Osteoblast (primary cell): ENCODE results near the gene ZNF710. TPM values are rescaled to one million over a fixed set of nuclear protein-coding genes. Genes with fewer than 3 reads are reported as not detected.

Experiments used
- DNase-seq: peaks from one replicate; pipeline ENCODE4 v3.0.0; 2011; ENCODE audit warnings: low spot score, mixed read lengths; ENCODE audit not compliant: insufficient read length; ENCODE audit errors: missing footprints
- H2AFZ ChIP-seq: 2 replicates; pipeline ENCODE4 v1.6.0; 2011; ENCODE audit warnings: mild to moderate bottlenecking, low read length
- H3K27ac ChIP-seq: 2 replicates; pipeline ENCODE4 v1.5.1; 2011; ENCODE audit warnings: mild to moderate bottlenecking, low read depth, low read length, moderate library complexity
- H3K27me3 ChIP-seq: 2 replicates; pipeline ENCODE4 v1.6.0; 2012; ENCODE audit warnings: mild to moderate bottlenecking, control low read depth, inconsistent platforms, low read length, moderate library complexity; ENCODE audit not compliant: insufficient read depth
- H3K36me3 ChIP-seq: 2 replicates; pipeline ENCODE4 v1.5.1; 2011; ENCODE audit warnings: mild to moderate bottlenecking, low read length, control low read depth, moderate library complexity; ENCODE audit not compliant: insufficient read depth
- H3K4me1 ChIP-seq: 2 replicates; pipeline ENCODE4 v1.5.1; 2011; ENCODE audit warnings: mild to moderate bottlenecking, low read length, control low read depth, moderate library complexity; ENCODE audit not compliant: insufficient read depth
- H3K4me2 ChIP-seq: 2 replicates; pipeline ENCODE4 v1.6.0; 2011; ENCODE audit warnings: mild to moderate bottlenecking, low read length; ENCODE audit not compliant: insufficient read depth
- H3K4me3 ChIP-seq: fragments of 200-600 bp; sonication (generic); 3 replicates; pipeline ENCODE4 v1.5.1; 2012; ENCODE audit warnings: mild to moderate bottlenecking, low read length, inconsistent platforms; ENCODE audit not compliant: insufficient read depth
- H3K79me2 ChIP-seq: 2 replicates; pipeline ENCODE4 v1.6.0; 2012; ENCODE audit warnings: mild to moderate bottlenecking, low read length, control low read depth, inconsistent platforms; ENCODE audit not compliant: insufficient read depth
- H3K9me3 ChIP-seq: 2 replicates; pipeline ENCODE4 v1.5.1; 2011; ENCODE audit warnings: low read depth, low read length, control low read depth
- H4K20me1 ChIP-seq: 2 replicates; pipeline ENCODE4 v1.6.0; 2012; ENCODE audit warnings: mild to moderate bottlenecking, low read length, control low read depth; ENCODE audit not compliant: insufficient read depth
- CTCF ChIP-seq: IDR thresholded peaks from 2 replicates; pipeline ENCODE4 v1.5.1; 2011; ENCODE audit warnings: mild to moderate bottlenecking, low read depth, low read length, moderate library complexity; ENCODE audit errors: extremely low read depth
- total RNA-seq: library from RNA; depleted of rRNA; stranded (reverse); fragments of >200 nt; gene quantifications from 2 replicates; pipeline ENCODE4 v1.2.3, GENCODE V29; 2012

Gene ZNF710
- total RNA-seq, 1 donor, result 10.9 TPM

- TF ChIP-seq CTCF, result no peak
- peaks cover 20% of the 10 kb centered on the region for H4K20me1 ChIP-seq
- peaks cover 6% of the 10 kb centered on the region for H3K4me1 ChIP-seq
- peaks cover 13% of the 10 kb centered on the region for H3K36me3 ChIP-seq
- no peak overlapping the region for H3K27ac ChIP-seq
- H3K4me3 ChIP-seq, result no peak overlapping the region
- H3K27me3 ChIP-seq, result no peaks in the 10 kb centered on the region
- no peak overlapping the region for H3K4me2 ChIP-seq
- DNase-seq, result peak; percentile 55
- no peak overlapping the region for H2AFZ ChIP-seq
- H3K79me2 ChIP-seq, result peaks cover 11% of the 10 kb centered on the region
- H3K9me3 ChIP-seq, result no peaks in the 10 kb centered on the region
Measured at GRCh38 chr15:90091156-90091931, 90.2 kb downstream of the ZNF710 start.

DNA sequence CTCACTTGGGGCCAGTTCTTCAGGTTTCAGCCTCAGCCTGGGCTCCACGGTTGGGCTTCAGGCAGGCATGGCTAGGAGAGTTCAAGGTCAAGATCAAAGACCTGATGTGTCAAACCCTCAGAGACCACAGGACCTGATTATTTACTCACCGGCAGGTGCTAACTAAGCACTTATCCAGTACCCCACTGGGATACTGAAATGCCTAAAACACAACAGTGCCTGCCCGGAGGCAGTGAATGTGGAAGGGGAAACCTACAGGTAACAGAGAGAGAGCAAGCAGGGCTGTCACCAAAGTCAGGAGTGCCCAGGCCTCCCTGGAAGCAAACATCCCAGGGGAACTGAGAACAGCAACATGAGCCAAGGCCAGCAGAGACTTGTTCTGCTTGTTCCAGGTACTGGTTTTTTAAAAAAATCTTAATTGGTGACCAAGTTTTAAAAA, 94.4 kb downstream of the ZNF710 start:
- TF ChIP-seq CTCF, result no peak
- Histone ChIP-seq H3K4me2 (no peak overlapping the region), H3K27ac (no peak overlapping the region), H3K27me3 (no peaks in the 10 kb centered on the region), H3K9me3 (no peaks in the 10 kb centered on the region), H3K4me1 (peaks cover 34% of the 10 kb centered on the region), H4K20me1 (peaks cover 19% of the 10 kb centered on the region), H3K4me3 (no peak overlapping the region), H3K79me2 (peaks cover 32% of the 10 kb centered on the region), H3K36me3 (no peaks in the 10 kb centered on the region), H2AFZ (no peak overlapping the region)
- DNase-seq, result no peak

- Histone ChIP-seq H4K20me1 (peaks cover 19% of the 10 kb centered on the region), H3K27ac (peak overlapping the region; percentile 75), H3K4me2 (peak overlapping the region; percentile 78), H3K27me3 (no peaks in the 10 kb centered on the region), H3K4me3 (no peak overlapping the region), H3K9me3 (no peaks in the 10 kb centered on the region), H3K36me3 (no peaks in the 10 kb centered on the region), H3K4me1 (peaks cover 44% of the 10 kb centered on the region), H2AFZ (no peak overlapping the region), H3K79me2 (peaks cover 39% of the 10 kb centered on the region)
- no peak for TF ChIP-seq CTCF
- no peak for DNase-seq
Measured at GRCh38 chr15:90097475-90097874, 96.4 kb downstream of the ZNF710 start.

DNA sequence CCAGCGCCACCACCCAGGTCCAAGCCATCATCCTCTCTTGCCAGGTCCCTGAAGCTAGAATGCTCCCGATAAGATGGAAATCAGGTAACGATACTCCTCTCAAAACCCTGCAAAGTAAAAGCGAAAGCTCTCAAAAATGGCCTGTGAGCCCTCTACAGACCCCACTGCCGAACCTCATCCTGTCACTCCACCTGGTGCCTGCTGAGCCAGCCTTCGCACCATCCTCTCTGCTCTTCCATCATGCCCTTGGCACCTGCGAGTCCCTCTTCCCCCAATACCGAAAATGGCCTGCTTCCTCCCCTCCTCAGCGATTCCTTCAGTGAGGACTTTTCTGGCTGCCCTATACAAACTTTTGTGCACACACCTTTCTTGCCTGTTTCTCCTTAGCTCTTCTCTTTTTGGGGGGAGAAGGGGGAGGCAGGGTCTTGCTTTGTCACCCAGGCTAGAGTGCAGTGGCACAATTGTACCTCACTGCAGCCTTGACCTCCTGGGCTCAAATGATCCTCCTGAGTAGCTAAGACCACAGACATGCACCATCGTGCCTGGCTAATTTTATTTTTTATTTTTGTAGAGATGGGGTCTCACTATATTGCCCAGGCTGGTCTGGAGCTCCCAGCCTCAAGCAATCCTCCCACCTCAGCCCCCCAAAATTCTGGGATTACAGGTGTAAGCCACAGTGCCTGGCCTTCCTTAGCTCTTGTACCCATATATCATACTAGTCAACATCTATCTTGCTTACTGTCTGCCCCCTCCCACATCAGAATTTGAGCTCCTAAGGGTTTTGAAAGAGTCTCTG, 98.1 kb downstream of the ZNF710 start:
- peak overlapping the region; percentile 75 for H3K27ac ChIP-seq
- peaks cover 13% of the 10 kb centered on the region for H4K20me1 ChIP-seq
- no peaks in the 10 kb centered on the region for H3K27me3 ChIP-seq
- no peak for TF ChIP-seq CTCF
- H3K36me3 ChIP-seq, result no peaks in the 10 kb centered on the region
- peak; percentile 65 for DNase-seq
- no peak overlapping the region for H3K4me2 ChIP-seq
- H3K4me3 ChIP-seq, result no peak overlapping the region
- H2AFZ ChIP-seq, result no peak overlapping the region
- no peaks in the 10 kb centered on the region for H3K9me3 ChIP-seq
- peaks cover 36% of the 10 kb centered on the region for H3K79me2 ChIP-seq
- H3K4me1 ChIP-seq, result peaks cover 39% of the 10 kb centered on the region
